Esophagus (tissue), 2 donors: Measurements from ENCODE around the gene DKK3. TPM values are rescaled to one million over a fixed set of nuclear protein-coding genes. Genes with fewer than 3 reads are reported as not detected.

ENCODE experiments used
- H3K27ac ChIP-seq, 2 donors: one replicate each; pipeline ENCODE4 v1.5.1; 2013; ENCODE audit warnings: low read depth in 2 of 2, mild to moderate bottlenecking in 2 of 2, inconsistent platforms in 1 of 2, low read length in 1 of 2, moderate library complexity in 1 of 2
- H3K27me3 ChIP-seq, 2 donors: one replicate each; pipeline ENCODE4 v1.6.1; 2013; ENCODE audit warnings: low read length in 2 of 2, control low read depth in 1 of 2, mild to moderate bottlenecking in 1 of 2; ENCODE audit not compliant: insufficient read depth in 2 of 2, control insufficient read depth in 1 of 2
- H3K36me3 ChIP-seq, 2 donors: one replicate each; pipeline ENCODE4 v1.6.1; 2013; ENCODE audit warnings: low read length in 1 of 2; ENCODE audit not compliant: control insufficient read depth in 2 of 2, insufficient read depth in 2 of 2
- H3K4me1 ChIP-seq, 2 donors: one replicate each; pipeline ENCODE4 v1.6.1; 2013; ENCODE audit warnings: low read length in 1 of 2; ENCODE audit not compliant: control insufficient read depth in 2 of 2, insufficient read depth in 2 of 2
- H3K4me3 ChIP-seq, 2 donors: one replicate each; pipeline ENCODE4 v1.5.1; 2013; ENCODE audit warnings: low read length in 2 of 2, mild to moderate bottlenecking in 2 of 2, low read depth in 1 of 2, moderate library complexity in 1 of 2
- H3K9me3 ChIP-seq, 2 donors: one replicate each; pipeline ENCODE4 v1.6.1; 2013; ENCODE audit warnings: mild to moderate bottlenecking in 2 of 2, low read depth in 1 of 2, low read length in 1 of 2, moderate library complexity in 1 of 2; ENCODE audit not compliant: control insufficient read depth in 2 of 2, insufficient read depth in 1 of 2
- WGBS, 2 donors: extraction: QIAGEN DNeasy Blood & Tissue Kit; methylation state at CpG; one replicate each; pipeline ENCODE4 v1.1.7; 2013; 5-methylcytosine and 5-hydroxymethylcytosine counted together
- polyA plus RNA-seq, 2 donors: library from polyadenylated mRNA; stranded (reverse); fragments of 200-250 nt; gene quantifications; one replicate each; pipeline ENCODE4 v1.2.3, GENCODE V29; 2013
- donor health status: healthy with polysubstance abuse.
- donor health status: Bipolar disorder and iron deficiency.

Gene DKK3
- polyA plus RNA-seq, 2 donors = 9.7 to 26.7 TPM

GRCh38 chr11:11952036-11952435 is 56.4 kb downstream of the DKK3 start:
- H3K27me3 ChIP-seq = no peaks in the 10 kb centered on the region
- no peaks in the 10 kb centered on the region for H3K9me3 ChIP-seq
- H3K36me3 ChIP-seq = peaks cover 5 to 11% of the 10 kb centered on the region in 2 donors
- H3K27ac ChIP-seq = no peak overlapping the region
- H3K4me1 ChIP-seq = no peaks in the 10 kb centered on the region
- no peak overlapping the region for H3K4me3 ChIP-seq

GRCh38 chr11:11949482-11949881 is 58.9 kb downstream of the DKK3 start:
- H3K27ac ChIP-seq = no peak overlapping the region
- H3K4me3 ChIP-seq = no peak overlapping the region
- no peaks in the 10 kb centered on the region for H3K4me1 ChIP-seq
- no peaks in the 10 kb centered on the region for H3K9me3 ChIP-seq
- H3K36me3 ChIP-seq = peaks cover 2 to 5% of the 10 kb centered on the region in 2 donors
- no peaks in the 10 kb centered on the region for H3K27me3 ChIP-seq

GRCh38 chr11:11948242-11948947 is 60.0 kb downstream of the DKK3 start:
- WGBS, 2 donors = 91 to 96% methylated on average over 2 of the region's 2 CpGs
- peaks cover 2% of the 10 kb centered on the region in 2 donors for H3K36me3 ChIP-seq

GRCh38 chr11:11947825-11948224 is 60.6 kb downstream of the DKK3 start:
- peaks cover 2 to 3% of the 10 kb centered on the region in 2 donors for H3K36me3 ChIP-seq
- 81 to 91% methylated on average over 4 of the region's 4 CpGs for WGBS, 2 donors
- no peak overlapping the region for H3K27ac ChIP-seq
- no peaks in the 10 kb centered on the region for H3K4me1 ChIP-seq
- H3K27me3 ChIP-seq = no peaks in the 10 kb centered on the region
- no peak overlapping the region for H3K4me3 ChIP-seq
- H3K9me3 ChIP-seq = no peaks in the 10 kb centered on the region

More at GRCh38 chr11:11948242-11948947, 60.0 kb downstream of the DKK3 start:
- no peaks in the 10 kb centered on the region for H3K4me1 ChIP-seq
- no peaks in the 10 kb centered on the region for H3K27me3 ChIP-seq
- H3K4me3 ChIP-seq = no peak overlapping the region
- H3K27ac ChIP-seq = no peak overlapping the region
- no peaks in the 10 kb centered on the region for H3K9me3 ChIP-seq

- no peak overlapping the region for H3K4me3 ChIP-seq
- H3K27ac ChIP-seq = no peak overlapping the region
- peaks cover 2 to 8% of the 10 kb centered on the region in 2 donors for H3K36me3 ChIP-seq
- WGBS, 2 donors = 84 to 88% methylated on average over 2 of the region's 2 CpGs
- H3K4me1 ChIP-seq = no peaks in the 10 kb centered on the region
- H3K27me3 ChIP-seq = no peaks in the 10 kb centered on the region
- no peaks in the 10 kb centered on the region for H3K9me3 ChIP-seq
These were observed 61.5 kb downstream of the DKK3 start for GRCh38 chr11:11946878-11947277.

- H3K36me3 ChIP-seq = peaks cover 2 to 8% of the 10 kb centered on the region in 2 donors
- no peak overlapping the region for H3K27ac ChIP-seq
- 79 to 82% methylated on average over 2 of the region's 2 CpGs for WGBS, 2 donors
These were observed 62.2 kb downstream of the DKK3 start for GRCh38 chr11:11946180-11946579.

GRCh38 chr11:11944444-11944843 is 64.0 kb downstream of the DKK3 start:
- Histone ChIP-seq H3K9me3 (no peaks in the 10 kb centered on the region), H3K27me3 (no peaks in the 10 kb centered on the region), H3K4me3 (no peak overlapping the region), H3K4me1 (no peaks in the 10 kb centered on the region), H3K36me3 (peaks cover 0 to 8% of the 10 kb centered on the region in 2 donors), H3K27ac (no peak overlapping the region)
- WGBS, 2 donors = 84 to 91% methylated on average over 5 of the region's 5 CpGs

More at GRCh38 chr11:11946180-11946579, 62.2 kb downstream of the DKK3 start:
- H3K4me1 ChIP-seq = no peaks in the 10 kb centered on the region
- H3K9me3 ChIP-seq = no peaks in the 10 kb centered on the region
- no peaks in the 10 kb centered on the region for H3K27me3 ChIP-seq
- no peak overlapping the region for H3K4me3 ChIP-seq

- H3K36me3 ChIP-seq = peaks cover 6 to 12% of the 10 kb centered on the region in 2 donors
- no peak overlapping the region for H3K27ac ChIP-seq
- H3K4me1 ChIP-seq = no peaks in the 10 kb centered on the region
- no peak overlapping the region for H3K4me3 ChIP-seq
- no peaks in the 10 kb centered on the region for H3K9me3 ChIP-seq
- H3K27me3 ChIP-seq = no peaks in the 10 kb centered on the region
- WGBS, 2 donors = 93% methylated on average over 3 of the region's 3 CpGs
These were observed 65.8 kb downstream of the DKK3 start for GRCh38 chr11:11942668-11943067.

- no peak overlapping the region for H3K4me3 ChIP-seq
- H3K36me3 ChIP-seq = peaks cover 6 to 12% of the 10 kb centered on the region in 2 donors
- H3K27ac ChIP-seq = no peak overlapping the region
- H3K27me3 ChIP-seq = no peaks in the 10 kb centered on the region
- H3K4me1 ChIP-seq = no peaks in the 10 kb centered on the region
- no peaks in the 10 kb centered on the region for H3K9me3 ChIP-seq
These were observed 67.9 kb downstream of the DKK3 start for GRCh38 chr11:11940551-11940950.

GRCh38 chr11:11937957-11938356 is 70.5 kb downstream of the DKK3 start:
- Histone ChIP-seq H3K4me3 (no peak overlapping the region), H3K9me3 (no peaks in the 10 kb centered on the region), H3K4me1 (no peaks in the 10 kb centered on the region), H3K27me3 (no peaks in the 10 kb centered on the region), H3K36me3 (peaks cover 8 to 12% of the 10 kb centered on the region in 2 donors), H3K27ac (no peak overlapping the region)
- 94 to 100% methylated on average over 1 of the region's 1 CpG for WGBS, 2 donors
